Progenitor cell of endocrine pancreas (in vitro differentiated cells): ENCODE results near the gene HNMT. TPM values are rescaled to one million over a fixed set of nuclear protein-coding genes. Genes with fewer than 3 reads are reported as not detected.

ENCODE experiments used
- DNase-seq: peaks from one replicate; pipeline ENCODE4 v3.0.0; 2021; ENCODE audit warnings: low spot score; ENCODE audit not compliant: unreplicated experiment
- H3K27ac Mint-ChIP-seq: 2 replicates; pipeline ENCODE4 v1.8.0; 2021; ENCODE audit warnings: mild to moderate bottlenecking, moderate library complexity, mixed read lengths
- H3K27me3 Mint-ChIP-seq: 2 replicates; pipeline ENCODE4 v1.8.0; 2021; ENCODE audit warnings: mixed read lengths
- H3K36me3 Mint-ChIP-seq: 2 replicates; pipeline ENCODE4 v1.8.0; 2022; ENCODE audit warnings: mixed read lengths; ENCODE audit not compliant: insufficient read depth
- H3K4me1 Mint-ChIP-seq: 2 replicates; pipeline ENCODE4 v1.8.0; 2021; ENCODE audit warnings: low read depth, mixed read lengths
- H3K4me3 Mint-ChIP-seq: 2 replicates; pipeline ENCODE4 v1.8.0; 2021; ENCODE audit warnings: low read depth, mild to moderate bottlenecking, moderate library complexity, mixed read lengths
- H3K9me3 Mint-ChIP-seq: 2 replicates; pipeline ENCODE4 v1.8.0; 2021; ENCODE audit warnings: low read depth, mixed read lengths
- total RNA-seq: library from RNA; stranded (reverse); gene quantifications from 2 replicates; pipeline ENCODE4 v1.2.1, GENCODE V29; 2021
- TF ChIP-seq, protein P1 (sequence below): fragments of 200-600 bp; sonication (generic); IDR thresholded peaks from one replicate; pipeline ENCODE4 v1.5.0; 2021; ENCODE audit warnings: antibody characterized with exemption, mild to moderate bottlenecking; ENCODE audit not compliant: unreplicated experiment

Gene HNMT
- total RNA-seq, 1 donor from 2014 or later = 17.6 TPM

- Mint-ChIP-seq H3K4me1 (peaks cover 40% of the 10 kb centered on the region), H3K4me3 (peak overlapping the region; percentile 5), H3K36me3 (peaks cover 3% of the 10 kb centered on the region), H3K27me3 (no peaks in the 10 kb centered on the region), H3K27ac (peak overlapping the region; percentile 92), H3K9me3 (peaks cover 3% of the 10 kb centered on the region)
- TF ChIP-seq, protein P1, sequence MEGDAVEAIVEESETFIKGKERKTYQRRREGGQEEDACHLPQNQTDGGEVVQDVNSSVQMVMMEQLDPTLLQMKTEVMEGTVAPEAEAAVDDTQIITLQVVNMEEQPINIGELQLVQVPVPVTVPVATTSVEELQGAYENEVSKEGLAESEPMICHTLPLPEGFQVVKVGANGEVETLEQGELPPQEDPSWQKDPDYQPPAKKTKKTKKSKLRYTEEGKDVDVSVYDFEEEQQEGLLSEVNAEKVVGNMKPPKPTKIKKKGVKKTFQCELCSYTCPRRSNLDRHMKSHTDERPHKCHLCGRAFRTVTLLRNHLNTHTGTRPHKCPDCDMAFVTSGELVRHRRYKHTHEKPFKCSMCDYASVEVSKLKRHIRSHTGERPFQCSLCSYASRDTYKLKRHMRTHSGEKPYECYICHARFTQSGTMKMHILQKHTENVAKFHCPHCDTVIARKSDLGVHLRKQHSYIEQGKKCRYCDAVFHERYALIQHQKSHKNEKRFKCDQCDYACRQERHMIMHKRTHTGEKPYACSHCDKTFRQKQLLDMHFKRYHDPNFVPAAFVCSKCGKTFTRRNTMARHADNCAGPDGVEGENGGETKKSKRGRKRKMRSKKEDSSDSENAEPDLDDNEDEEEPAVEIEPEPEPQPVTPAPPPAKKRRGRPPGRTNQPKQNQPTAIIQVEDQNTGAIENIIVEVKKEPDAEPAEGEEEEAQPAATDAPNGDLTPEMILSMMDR = no peak
- DNase-seq = no peak
Observed at GRCh38 chr2:137975280-137976271, 11.3 kb downstream of the HNMT start.

GRCh38 chr2:137976274-137976673, 12.0 kb downstream of the HNMT start:
- TF ChIP-seq, protein P1 = no peak
- H3K4me1 Mint-ChIP-seq = peaks cover 40% of the 10 kb centered on the region
- no peak for DNase-seq
- H3K9me3 Mint-ChIP-seq = peaks cover 3% of the 10 kb centered on the region
- H3K27ac Mint-ChIP-seq = peak overlapping the region; percentile 84
- peaks cover 5% of the 10 kb centered on the region for H3K36me3 Mint-ChIP-seq
- H3K4me3 Mint-ChIP-seq = no peak overlapping the region
- no peaks in the 10 kb centered on the region for H3K27me3 Mint-ChIP-seq

DNA sequence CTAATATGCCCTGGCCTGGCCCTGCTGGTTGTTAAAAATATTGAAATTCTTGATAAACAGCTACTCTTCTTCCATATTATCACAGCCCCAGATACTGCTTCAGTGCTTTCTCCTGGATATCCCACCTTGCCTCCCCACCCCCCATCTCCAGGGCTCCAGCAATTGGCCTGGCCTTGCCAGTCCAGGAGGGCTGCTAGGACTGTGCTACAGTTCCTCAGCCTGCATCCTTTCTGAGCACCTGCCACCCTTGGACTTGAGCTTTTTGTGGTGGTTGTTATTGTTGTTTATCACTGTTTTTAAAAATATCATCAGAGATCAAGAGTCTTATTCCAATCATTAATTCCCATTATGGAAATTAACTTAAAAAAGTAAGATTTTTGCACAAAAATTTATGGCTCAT, 13.5 kb downstream of the HNMT start:
- no peaks in the 10 kb centered on the region for H3K27me3 Mint-ChIP-seq
- H3K27ac Mint-ChIP-seq = no peak overlapping the region
- peaks cover 3% of the 10 kb centered on the region for H3K9me3 Mint-ChIP-seq
- no peak for DNase-seq
- peaks cover 40% of the 10 kb centered on the region for H3K4me1 Mint-ChIP-seq
- H3K4me3 Mint-ChIP-seq = no peak overlapping the region
- TF ChIP-seq, protein P1 = no peak
- H3K36me3 Mint-ChIP-seq = peaks cover 7% of the 10 kb centered on the region

GRCh38 chr2:137980459-137980858, 16.2 kb downstream of the HNMT start:
- no peak for DNase-seq
- TF ChIP-seq, protein P1 = no peak
- no peaks in the 10 kb centered on the region for H3K27me3 Mint-ChIP-seq
- no peak overlapping the region for H3K4me3 Mint-ChIP-seq
- no peak overlapping the region for H3K27ac Mint-ChIP-seq
- H3K9me3 Mint-ChIP-seq = no peaks in the 10 kb centered on the region
- peaks cover 19% of the 10 kb centered on the region for H3K4me1 Mint-ChIP-seq
- H3K36me3 Mint-ChIP-seq = peaks cover 7% of the 10 kb centered on the region

DNA sequence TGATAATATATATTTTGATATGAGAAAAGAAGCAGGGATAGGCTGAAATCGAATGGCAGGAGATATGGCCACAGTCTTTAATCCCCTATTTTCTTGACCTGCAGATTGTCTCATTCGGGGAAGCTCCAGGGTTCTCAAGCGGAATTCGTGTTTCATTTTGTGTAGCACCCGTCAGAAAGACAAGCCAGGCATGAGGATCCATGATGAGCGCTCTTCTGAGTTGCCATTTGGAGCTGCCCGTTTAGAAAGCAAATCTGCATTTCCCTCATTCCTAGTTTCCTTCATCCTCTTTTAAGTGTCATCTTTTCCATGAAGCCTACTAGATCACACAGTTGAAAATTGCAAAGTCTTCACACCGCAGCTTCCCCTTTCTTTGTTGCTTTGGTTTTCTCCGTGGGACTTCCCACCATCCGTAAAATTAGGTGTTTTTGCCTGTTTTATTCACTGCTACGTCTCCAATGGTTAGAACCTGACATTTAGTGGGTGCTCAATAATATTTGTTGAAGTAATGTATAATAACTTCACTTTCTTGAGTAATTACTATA, 16.9 kb downstream of the HNMT start:
- peaks cover 14% of the 10 kb centered on the region for H3K4me1 Mint-ChIP-seq
- DNase-seq = no peak
- H3K9me3 Mint-ChIP-seq = no peaks in the 10 kb centered on the region
- peaks cover 7% of the 10 kb centered on the region for H3K36me3 Mint-ChIP-seq
- TF ChIP-seq, protein P1 = no peak
- H3K27me3 Mint-ChIP-seq = no peaks in the 10 kb centered on the region
- no peak overlapping the region for H3K4me3 Mint-ChIP-seq
- H3K27ac Mint-ChIP-seq = no peak overlapping the region
